ENCODE results near the gene CLDN11. TPM values are rescaled to one million over a fixed set of nuclear protein-coding genes. Genes with fewer than 3 reads are reported as not detected.

The CLDN11 gene
- total and polyA plus RNA-seq, 10 of the 15 experiments (the other 5 are each of a cell fraction or from before 2014, with no cell fraction given) = 0.15 TPM; not detected in 9

- no peak overlapping the region for H3K27ac ChIP-seq (ENCODE audit: control insufficient read depth, insufficient read depth)
- ChIA-PET CTCF (interaction anchor here (0.7 to 10.2 kb wide), 3 partner anchors 9 to 395 kb away, joined by 3 to 264 read pairs (median 4); no protein-coding TSS in a partner anchor), RAD21 (ENCODE audit: unreplicated experiment) (interaction anchor here (1.2 to 7.4 kb wide), 2 partner anchors 273 to 394 kb away, joined by 3 to 110 read pairs; no protein-coding TSS in a partner anchor), POLR2A (no interaction called here), SMC1A (ENCODE audit: uncharacterized antibody, unreplicated experiment) (interaction anchor here (0.5 to 9.2 kb wide), 5 partner anchors 22 to 395 kb away, joined by 3 to 114 read pairs (median 3); no protein-coding TSS in a partner anchor)
- WGBS (ENCODE audit: insufficient coverage, insufficient replicate concordance, low lambda C conversion rate, missing lambda C conversion rate) = 5% methylated on average over 1 of the region's 1 CpG
- ATAC-seq = no peak
- H3K4me2 ChIP-seq (ENCODE audit: control insufficient read depth, insufficient read depth) = no peak overlapping the region
- no peak for DNase-seq (ENCODE audit: low read depth, low spot score)
- no peaks in the 10 kb centered on the region for H3K36me3 ChIP-seq (ENCODE audit: control insufficient read depth in 2 of 2, insufficient read depth in 2 of 2, low read length in 1 of 2)
- peaks cover 11 to 19% of the 10 kb centered on the region in 2 experiments; a peak in 3 of 4 replicates for H3K27me3 ChIP-seq (replicated peaks in 1 of 2; ENCODE audit: control insufficient read depth in 2 of 2, insufficient read depth in 2 of 2, low read length in 1 of 2)
- no peak for TF ChIP-seq BCLAF1 (IDR thresholded peaks at IDR 0.05)
- no peak for TF ChIP-seq CHD2 (IDR thresholded peaks at IDR 0.05; ENCODE audit: borderline replicate concordance, low read depth, low read length)
- no peak for TF ChIP-seq NKRF (conservative IDR thresholded peaks at IDR 0.05)
- no peak for TF ChIP-seq PML (IDR thresholded peaks at IDR 0.05; ENCODE audit: low read length)
- no peak for TF ChIP-seq TCF12 (IDR thresholded peaks at IDR 0.05; ENCODE audit: low read depth, low read length)
- FAIRE-seq = no peak
- no peak overlapping the region for H3K4me3 ChIP-seq
- H3K9ac ChIP-seq (ENCODE audit: control insufficient read depth, insufficient read depth, low read length) = no peak overlapping the region
- intact Hi-C loops (cut with micrococcal nuclease; ENCODE audit: unreplicated experiment) (no loop called here), in situ Hi-C loops (cut with MboI) (loop anchor here (5.0 kb wide), 1 partner anchor 395 kb away; no protein-coding TSS in a partner anchor)
- H2AFZ ChIP-seq (ENCODE audit: control insufficient read depth, low read depth, low read length) = no peak overlapping the region
- H4K20me1 ChIP-seq (ENCODE audit: control insufficient read depth, insufficient read depth) = no peaks in the 10 kb centered on the region; the same call in 1 of the 2 replicates
- no peaks in the 10 kb centered on the region for H3K79me2 ChIP-seq (ENCODE audit: control insufficient read depth, insufficient read depth, low read length)
- H3K9me3 ChIP-seq (replicated peaks; ENCODE audit: control insufficient read depth, insufficient read depth, low read length) = no peaks in the 10 kb centered on the region
- no peaks in the 10 kb centered on the region for H3K4me1 ChIP-seq (ENCODE audit: control insufficient read depth, insufficient read depth, low read length)
- no TSS peak for BruUV-seq (replicated peaks)
Observed at GRCh38 chr3:170417090-170417489, 1.6 kb upstream of the CLDN11 start.
